Mucosa of descending colon (tissue), 3 donors: ENCODE data around the gene CCDC148. TPM values are rescaled to one million over a fixed set of nuclear protein-coding genes. Genes with fewer than 3 reads are reported as not detected.

Experiments
- ATAC-seq: fragments of 200-7000 bp; cut with Tn5 transposase; one replicate; pipeline ENCODE4 v1.9.1; 2020; ENCODE audit warnings: mild to moderate bottlenecking, moderate library complexity
- DNase-seq, 3 donors: peaks; one replicate each; pipeline ENCODE4 v3.0.0-alpha.2; 2020
- H3K36me3 ChIP-seq: fragments of 200-600 bp; one replicate; pipeline ENCODE4 v1.8.0; 2021; ENCODE audit warnings: low read depth, mild to moderate bottlenecking
- H3K4me1 ChIP-seq: fragments of 200-600 bp; one replicate; pipeline ENCODE4 v1.8.0; 2021; ENCODE audit warnings: low read depth, mild to moderate bottlenecking
- H3K4me3 ChIP-seq: fragments of 200-600 bp; one replicate; pipeline ENCODE4 v1.8.0; 2021; ENCODE audit warnings: mild to moderate bottlenecking
- H3K9me3 ChIP-seq: fragments of 200-600 bp; one replicate; pipeline ENCODE4 v1.8.0; 2021; ENCODE audit warnings: mild to moderate bottlenecking
- intact Hi-C, 2 donors: fragments of 100-400 bp; cut with DNase I in 1 of 2; cut with micrococcal nuclease in 1 of 2; formaldehyde crosslinking; loops; one replicate each; pipeline versions ENCODE4 v1.11.0 to v1.11.1; 2022; cut with DNase I, micrococcal nuclease
- total RNA-seq, 3 donors: library from RNA; stranded (reverse); fragmentation: NEBNext Ultra II Directional in 2 of 3; extraction: Animal tissue kit (Norgen Biotek cat#: 25700) in 2 of 3; gene quantifications; one replicate each; pipeline versions ENCODE4 v1.2.1 to v1.2.4, GENCODE V29; 2021 to 2023
- TF ChIP-seq, protein P1 (sequence below): fragments of 200-600 bp; IDR thresholded peaks from one replicate; pipeline ENCODE4 v1.8.0; 2022; ENCODE audit warnings: antibody characterized with exemption, mild to moderate bottlenecking
- donor health status: DM: no; HTN: no; CAD: no; lungs with moderate emphysema.
- donor health status: DM: no; HTN: no; CAD: no.
- donor health status: DM: no; HTN: yes; CAD: no.

Gene CCDC148
- total RNA-seq, 3 donors from 2014 or later = 0.20 to 0.38 TPM; not detected in 1

GRCh38 chr2:158266111-158266510 is 190.4 kb downstream of the CCDC148 start:
- Histone ChIP-seq H3K9me3 (no peaks in the 10 kb centered on the region), H3K36me3 (no peaks in the 10 kb centered on the region), H3K4me1 (no peaks in the 10 kb centered on the region), H3K4me3 (no peak overlapping the region)
- TF ChIP-seq, protein P1, sequence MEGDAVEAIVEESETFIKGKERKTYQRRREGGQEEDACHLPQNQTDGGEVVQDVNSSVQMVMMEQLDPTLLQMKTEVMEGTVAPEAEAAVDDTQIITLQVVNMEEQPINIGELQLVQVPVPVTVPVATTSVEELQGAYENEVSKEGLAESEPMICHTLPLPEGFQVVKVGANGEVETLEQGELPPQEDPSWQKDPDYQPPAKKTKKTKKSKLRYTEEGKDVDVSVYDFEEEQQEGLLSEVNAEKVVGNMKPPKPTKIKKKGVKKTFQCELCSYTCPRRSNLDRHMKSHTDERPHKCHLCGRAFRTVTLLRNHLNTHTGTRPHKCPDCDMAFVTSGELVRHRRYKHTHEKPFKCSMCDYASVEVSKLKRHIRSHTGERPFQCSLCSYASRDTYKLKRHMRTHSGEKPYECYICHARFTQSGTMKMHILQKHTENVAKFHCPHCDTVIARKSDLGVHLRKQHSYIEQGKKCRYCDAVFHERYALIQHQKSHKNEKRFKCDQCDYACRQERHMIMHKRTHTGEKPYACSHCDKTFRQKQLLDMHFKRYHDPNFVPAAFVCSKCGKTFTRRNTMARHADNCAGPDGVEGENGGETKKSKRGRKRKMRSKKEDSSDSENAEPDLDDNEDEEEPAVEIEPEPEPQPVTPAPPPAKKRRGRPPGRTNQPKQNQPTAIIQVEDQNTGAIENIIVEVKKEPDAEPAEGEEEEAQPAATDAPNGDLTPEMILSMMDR = no peak
- DNase-seq (no peak), ATAC-seq (peak; percentile 49)
- intact Hi-C loops = no loop called here

GRCh38 chr2:158255257-158255656 is 201.3 kb downstream of the CCDC148 start:
- H3K4me3 ChIP-seq = no peak overlapping the region
- no peaks in the 10 kb centered on the region for H3K36me3 ChIP-seq
- DNase-seq (no peak), ATAC-seq (no peak)
- no peaks in the 10 kb centered on the region for H3K4me1 ChIP-seq
- TF ChIP-seq, protein P1 = no peak
- intact Hi-C loops = no loop called here
- H3K9me3 ChIP-seq = no peaks in the 10 kb centered on the region

- TF ChIP-seq, protein P1 = no peak
- H3K4me3 ChIP-seq = no peak overlapping the region
- ATAC-seq (no peak), DNase-seq (no peak)
- intact Hi-C loops = no loop called here
- no peaks in the 10 kb centered on the region for H3K36me3 ChIP-seq
- H3K4me1 ChIP-seq = no peaks in the 10 kb centered on the region
- no peaks in the 10 kb centered on the region for H3K9me3 ChIP-seq
Measured at GRCh38 chr2:158253170-158253569, 203.4 kb downstream of the CCDC148 start.

- H3K4me3 ChIP-seq = no peak overlapping the region
- TF ChIP-seq, protein P1 = no peak
- ATAC-seq = no peak
- H3K9me3 ChIP-seq = no peaks in the 10 kb centered on the region
- H3K4me1 ChIP-seq = no peaks in the 10 kb centered on the region
- no peak for DNase-seq
- intact Hi-C loops = no loop called here
- no peaks in the 10 kb centered on the region for H3K36me3 ChIP-seq
Measured at GRCh38 chr2:158251356-158251755, 205.2 kb downstream of the CCDC148 start.

DNA sequence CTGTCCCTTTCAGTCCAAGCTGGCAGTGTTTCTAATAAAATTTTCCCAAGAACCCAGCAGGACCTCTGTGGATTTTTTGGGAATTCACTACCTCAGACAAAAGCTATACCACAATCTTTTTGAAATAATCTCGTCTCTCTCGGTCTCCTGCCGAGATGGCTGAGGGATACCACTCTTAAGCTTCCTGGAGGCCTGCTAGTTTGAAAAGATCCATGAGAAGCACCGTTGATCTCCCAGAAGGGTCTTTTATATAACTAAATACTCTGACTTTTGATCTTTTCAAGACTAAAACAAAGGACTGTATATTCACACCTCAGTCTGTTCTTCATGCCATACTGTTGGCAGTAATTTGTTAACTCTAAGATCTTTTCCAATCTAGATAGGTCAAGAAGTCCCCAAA is 213.2 kb downstream of the CCDC148 start:
- Histone ChIP-seq H3K4me1 (no peaks in the 10 kb centered on the region), H3K36me3 (no peaks in the 10 kb centered on the region), H3K4me3 (no peak overlapping the region), H3K9me3 (no peaks in the 10 kb centered on the region)
- TF ChIP-seq, protein P1 = no peak
- intact Hi-C loops = no loop called here
- ATAC-seq (no peak), DNase-seq (no peak)

DNA sequence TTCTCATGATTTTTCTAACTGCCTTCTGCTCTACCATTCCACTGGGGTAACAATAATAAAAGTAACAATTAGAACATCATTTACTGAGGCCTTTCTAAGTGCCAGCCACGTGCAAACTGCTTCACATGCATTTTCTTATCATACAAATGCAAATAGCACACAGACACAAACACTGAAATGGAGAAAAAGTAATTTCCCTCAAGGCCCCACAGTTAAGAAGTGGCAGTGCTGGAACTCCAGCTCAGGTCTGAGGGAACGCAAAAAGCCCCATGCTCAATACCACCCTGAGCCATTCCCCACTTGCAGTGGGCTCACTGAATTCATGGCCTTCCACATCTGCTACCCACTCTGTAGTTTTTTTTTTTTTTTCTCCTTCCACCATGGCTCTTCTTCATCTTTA is 214.3 kb downstream of the CCDC148 start:
- intact Hi-C loops = no loop called here

More for the DNA sequence above, 214.3 kb downstream of the CCDC148 start:
- Histone ChIP-seq H3K9me3 (no peaks in the 10 kb centered on the region), H3K4me1 (no peaks in the 10 kb centered on the region), H3K36me3 (no peaks in the 10 kb centered on the region), H3K4me3 (no peak overlapping the region)
- TF ChIP-seq, protein P1 = no peak
- no peak for DNase-seq
- no peak for ATAC-seq
